Right atrium auricular region (tissue), 2 donors: ENCODE measurements around the gene MYH15. TPM values are rescaled to one million over a fixed set of nuclear protein-coding genes. Genes with fewer than 3 reads are reported as not detected.
"Not testable (repeated sequence)": the region's sequence is repeated elsewhere in the genome, so short reads cannot be mapped to it uniquely, and the experiment has no call there.

Source experiments
- DNase-seq: peaks from one replicate; pipeline ENCODE4 v3.0.0-alpha.2; 2019; ENCODE audit warnings: low spot score
- H3K27ac ChIP-seq, 2 donors: fragments of 200-600 bp; sonication (generic); 1 replicate in 1 of 2; 2 replicates in 1 of 2; pipeline ENCODE4 v1.5.1; 2016 to 2019
- H3K27me3 ChIP-seq, 2 donors: fragments of 200-600 bp; sonication (generic); one replicate each; pipeline versions ENCODE4 v1.5.1 to v1.6.0; 2017 to 2019
- H3K36me3 ChIP-seq: fragments of 200-600 bp; sonication (generic); one replicate; pipeline ENCODE4 v1.5.1; 2016
- H3K4me1 ChIP-seq, 2 donors: fragments of 200-600 bp; sonication (generic); one replicate each; pipeline versions ENCODE4 v1.5.1 to v1.6.0; 2017 to 2019
- H3K4me3 ChIP-seq, 2 donors: fragments of 200-600 bp; sonication (generic); 1 replicate in 1 of 2; 2 replicates in 1 of 2; pipeline ENCODE4 v1.5.1; 2017 to 2019; ENCODE audit warnings: mild to moderate bottlenecking in 1 of 2, moderate library complexity in 1 of 2
- H3K9me3 ChIP-seq, 2 donors: fragments of 200-600 bp; sonication (generic); one replicate each; pipeline ENCODE4 v1.5.1; 2019
- total RNA-seq, 2 donors: library from RNA; depleted of rRNA; stranded (reverse); fragments of >200 nt; gene quantifications; one replicate each; pipeline ENCODE4 v1.1.0, GENCODE V29; 2016
- TF ChIP-seq, protein P1 (sequence below), 2 donors: fragments of 200-600 bp; sonication (generic); IDR thresholded peaks; one replicate each; pipeline ENCODE4 v1.5.1; 2019; ENCODE audit warnings: antibody characterized with exemption in 2 of 2

Gene MYH15
- total RNA-seq, 2 donors from 2014 or later: 0.08 to 0.48 TPM

GRCh38 chr3:108388136-108389132 is 122.0 kb downstream of the MYH15 start:
- Histone ChIP-seq H3K36me3 (no peaks in the 10 kb centered on the region), H3K27ac (no peak overlapping the region), H3K4me3 (no peak overlapping the region), H3K27me3 (no peaks in the 10 kb centered on the region), H3K4me1 (no peaks in the 10 kb centered on the region), H3K9me3 (no peaks in the 10 kb centered on the region)
- TF ChIP-seq, protein P1, sequence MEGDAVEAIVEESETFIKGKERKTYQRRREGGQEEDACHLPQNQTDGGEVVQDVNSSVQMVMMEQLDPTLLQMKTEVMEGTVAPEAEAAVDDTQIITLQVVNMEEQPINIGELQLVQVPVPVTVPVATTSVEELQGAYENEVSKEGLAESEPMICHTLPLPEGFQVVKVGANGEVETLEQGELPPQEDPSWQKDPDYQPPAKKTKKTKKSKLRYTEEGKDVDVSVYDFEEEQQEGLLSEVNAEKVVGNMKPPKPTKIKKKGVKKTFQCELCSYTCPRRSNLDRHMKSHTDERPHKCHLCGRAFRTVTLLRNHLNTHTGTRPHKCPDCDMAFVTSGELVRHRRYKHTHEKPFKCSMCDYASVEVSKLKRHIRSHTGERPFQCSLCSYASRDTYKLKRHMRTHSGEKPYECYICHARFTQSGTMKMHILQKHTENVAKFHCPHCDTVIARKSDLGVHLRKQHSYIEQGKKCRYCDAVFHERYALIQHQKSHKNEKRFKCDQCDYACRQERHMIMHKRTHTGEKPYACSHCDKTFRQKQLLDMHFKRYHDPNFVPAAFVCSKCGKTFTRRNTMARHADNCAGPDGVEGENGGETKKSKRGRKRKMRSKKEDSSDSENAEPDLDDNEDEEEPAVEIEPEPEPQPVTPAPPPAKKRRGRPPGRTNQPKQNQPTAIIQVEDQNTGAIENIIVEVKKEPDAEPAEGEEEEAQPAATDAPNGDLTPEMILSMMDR (IDR thresholded peaks at IDR 0.05): no peak
- DNase-seq: no peak

DNA sequence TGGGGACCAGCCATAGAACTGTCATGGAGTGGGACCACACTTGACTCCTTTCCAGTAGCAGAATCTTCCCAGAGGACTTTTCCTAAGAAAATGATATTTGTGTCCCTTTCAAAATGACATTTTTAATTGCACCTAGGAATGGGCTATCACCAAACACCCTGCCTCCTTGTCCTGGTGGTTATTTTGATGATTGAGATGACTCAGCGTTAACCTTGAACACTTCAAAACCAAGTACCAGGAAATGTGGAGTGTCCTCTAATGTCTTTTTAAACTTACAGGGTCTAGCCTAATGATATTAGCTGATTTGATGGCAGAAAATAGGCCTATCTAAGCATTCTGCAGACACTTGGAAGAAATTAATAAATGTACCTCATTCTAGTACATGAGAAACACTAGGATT is 123.3 kb downstream of the MYH15 start:
- Histone ChIP-seq H3K4me3 (no peak overlapping the region), H3K27me3 (no peaks in the 10 kb centered on the region), H3K4me1 (no peaks in the 10 kb centered on the region), H3K9me3 (no peaks in the 10 kb centered on the region), H3K36me3 (no peaks in the 10 kb centered on the region), H3K27ac (no peak overlapping the region)
- TF ChIP-seq, protein P1 (IDR thresholded peaks at IDR 0.05): no peak
- no peak for DNase-seq

DNA sequence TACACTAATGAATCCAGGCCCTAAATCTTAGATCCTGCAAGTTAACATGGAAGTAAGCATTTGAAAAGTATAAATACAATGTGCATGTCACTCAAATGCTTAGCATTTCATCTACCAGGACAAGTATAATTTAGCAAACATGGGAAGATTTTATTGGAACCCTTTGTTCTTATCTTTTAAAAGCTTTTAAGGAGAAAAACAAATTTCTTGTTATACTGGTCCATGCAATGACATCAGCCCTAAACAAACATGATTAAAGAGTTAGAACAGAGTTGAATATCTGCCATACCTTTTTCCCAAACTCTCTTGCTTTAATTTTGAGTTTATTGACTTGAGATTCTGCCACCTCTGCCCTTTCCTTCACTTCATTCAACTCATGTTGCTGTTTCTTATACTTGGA is 127.1 kb downstream of the MYH15 start:
- no peak overlapping the region for H3K4me3 ChIP-seq
- DNase-seq: no peak
- H3K27ac ChIP-seq: no peak overlapping the region
- no peaks in the 10 kb centered on the region for H3K4me1 ChIP-seq
- no peaks in the 10 kb centered on the region for H3K27me3 ChIP-seq
- H3K9me3 ChIP-seq: no peaks in the 10 kb centered on the region
- no peaks in the 10 kb centered on the region for H3K36me3 ChIP-seq
- TF ChIP-seq, protein P1 (IDR thresholded peaks at IDR 0.05): no peak

GRCh38 chr3:108381529-108382140 is 128.8 kb downstream of the MYH15 start:
- TF ChIP-seq, protein P1 (IDR thresholded peaks at IDR 0.05): no peak
- H3K4me3 ChIP-seq: no peak overlapping the region

DNA sequence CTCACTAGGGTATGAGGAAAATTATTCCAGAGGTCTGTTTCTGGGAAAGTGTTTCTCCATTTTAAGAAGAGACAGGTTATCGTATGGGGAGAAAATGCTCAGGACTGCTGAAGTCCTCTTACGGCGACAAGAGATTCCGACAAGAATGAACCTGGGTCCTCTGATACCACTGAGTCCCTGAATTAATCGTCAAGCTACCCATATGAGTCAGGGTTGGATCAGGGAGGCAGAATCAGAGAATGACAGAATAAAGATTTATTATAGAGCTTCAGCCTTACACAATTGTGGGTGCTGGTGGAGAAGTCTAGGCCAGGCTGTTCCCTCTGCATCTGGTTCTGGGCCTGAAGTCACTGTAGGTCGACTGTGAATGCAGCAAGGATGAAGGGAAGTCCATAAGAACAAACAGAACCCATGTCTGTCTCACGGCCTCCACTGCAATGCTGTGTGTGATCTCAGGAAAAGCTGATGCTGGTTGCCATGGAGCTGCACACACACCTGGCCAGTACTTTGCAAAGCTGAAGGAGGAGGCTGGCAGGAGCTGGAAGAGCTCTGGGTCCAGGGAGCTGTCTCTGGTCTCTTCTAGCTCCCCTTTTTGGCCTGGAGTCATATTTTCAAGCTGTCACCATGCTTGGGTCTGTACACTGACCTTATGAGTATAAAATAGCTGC is 130.1 kb downstream of the MYH15 start:
- H3K27me3 ChIP-seq: no peaks in the 10 kb centered on the region
- H3K27ac ChIP-seq: no peak overlapping the region
- no peak overlapping the region for H3K4me3 ChIP-seq
- no peak for DNase-seq
- no peaks in the 10 kb centered on the region for H3K4me1 ChIP-seq
- H3K9me3 ChIP-seq: no peaks in the 10 kb centered on the region
- no peaks in the 10 kb centered on the region for H3K36me3 ChIP-seq
- TF ChIP-seq, protein P1 (IDR thresholded peaks at IDR 0.05): no peak

More at GRCh38 chr3:108381529-108382140, 128.8 kb downstream of the MYH15 start:
- no peak for DNase-seq
- no peak overlapping the region for H3K27ac ChIP-seq
- no peaks in the 10 kb centered on the region for H3K27me3 ChIP-seq
- H3K4me1 ChIP-seq: no peaks in the 10 kb centered on the region
- no peaks in the 10 kb centered on the region for H3K9me3 ChIP-seq
- H3K36me3 ChIP-seq: no peaks in the 10 kb centered on the region

DNA sequence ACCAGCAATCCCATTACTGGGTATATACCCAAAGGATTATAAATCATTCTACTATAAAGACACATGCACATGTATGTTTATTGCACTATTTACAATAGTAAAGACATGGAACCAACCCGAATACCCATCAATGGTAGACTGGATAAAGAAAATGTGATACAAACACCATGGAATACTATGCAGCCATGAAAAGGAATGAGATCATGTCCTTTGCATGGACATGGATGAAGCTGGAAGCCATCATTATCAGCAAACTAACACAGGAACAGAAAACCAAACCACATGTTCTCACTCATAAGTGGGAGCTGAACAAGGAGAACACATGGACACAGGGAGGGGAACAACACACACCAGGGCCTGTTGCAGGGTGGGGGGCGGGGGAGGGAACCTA is 131.4 kb downstream of the MYH15 start:
- not testable (repeated sequence) for H3K36me3 ChIP-seq, DNase-seq, H3K27ac ChIP-seq, H3K4me1 ChIP-seq, H3K9me3 ChIP-seq, H3K4me3 ChIP-seq, H3K27me3 ChIP-seq
